Measurements from ENCODE around the gene SPDYE18.
"Not testable (repeated sequence)": the region's sequence is repeated elsewhere in the genome, so short reads cannot be mapped to it uniquely, and the experiment has no call there.

SPDYE18 gene

GRCh38 chr7:77004151-77004550 lies 58.2 kb downstream of the SPDYE18 start:
- DNase-seq: not testable (repeated sequence)

- not testable (repeated sequence) for DNase-seq
These were observed 59.1 kb downstream of the SPDYE18 start for GRCh38 chr7:77003241-77003640.

DNA sequence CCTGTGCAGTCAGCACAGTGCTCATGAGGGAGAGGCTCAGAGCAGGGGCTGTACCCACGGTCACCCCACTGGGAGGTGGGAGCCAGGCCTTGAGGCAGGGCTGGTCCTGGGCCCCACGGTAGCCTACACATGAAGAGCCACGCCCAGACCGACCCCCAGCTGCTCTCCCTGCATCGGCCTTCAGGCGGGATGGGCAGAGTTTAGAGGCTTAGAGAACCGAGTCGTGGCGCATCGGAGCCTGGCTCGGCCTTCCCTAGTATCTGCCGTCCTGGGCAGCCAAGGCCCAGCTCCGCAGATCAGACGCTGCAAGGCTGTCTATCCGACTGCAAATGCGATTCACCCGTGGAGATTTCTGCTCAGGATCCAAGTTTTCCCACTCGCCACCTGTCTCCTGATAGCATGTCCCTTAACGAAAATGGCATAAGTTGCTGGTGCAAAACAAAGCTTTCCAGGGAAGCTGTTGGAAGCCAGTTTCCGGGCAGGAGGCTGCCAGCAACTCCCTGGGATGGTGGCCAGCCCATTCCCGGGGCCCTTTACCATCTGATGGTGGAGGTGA lies 59.6 kb downstream of the SPDYE18 start:
- DNase-seq: not testable (repeated sequence)

- DNase-seq: not testable (repeated sequence)
These were observed 60.3 kb downstream of the SPDYE18 start for GRCh38 chr7:77002104-77002503.
